MCF 10A (cell line): ENCODE measurements around the gene EMX1. TPM values are rescaled to one million over a fixed set of nuclear protein-coding genes. Genes with fewer than 3 reads are reported as not detected.

ENCODE experiments used
- BruUV-seq: library from RNA; stranded (reverse); fragments of 400-500 nt; replicated peaks from 2 replicates; lab custom pipeline; 2021; lab: Mats Ljungman, UMichigan
- CTCF ChIA-PET: fragments of 300-600 bp; sonication (Branson Sonifier 250); formaldehyde crosslinking; extraction: SDS; loops from one replicate; lab custom pipeline; 2021; ENCODE audit warnings: antibody characterized with exemption, inconsistent platforms; lab: Yijun Ruan, JAX
- POLR2A ChIA-PET: fragments of 300-600, 350-650 bp; sonication (Branson Sonifier 250); formaldehyde crosslinking; extraction: SDS; loops from one replicate; lab custom pipeline; 2020; ENCODE audit warnings: antibody characterized with exemption, inconsistent platforms; lab: Yijun Ruan, JAX
- DNase-seq: peaks from one replicate; pipeline ENCODE4 v3.0.0-alpha.2; 2018; ENCODE audit not compliant: unreplicated experiment
- H3K27ac Mint-ChIP-seq: one replicate; pipeline ENCODE4 v1.8.0; 2022; ENCODE audit warnings: mild to moderate bottlenecking, low read depth, mixed read lengths; ENCODE audit not compliant: unreplicated experiment
- H3K27me3 Mint-ChIP-seq: one replicate; pipeline ENCODE4 v1.8.0; 2022; ENCODE audit warnings: mixed read lengths; ENCODE audit not compliant: insufficient read depth, unreplicated experiment
- H3K36me3 Mint-ChIP-seq: one replicate; pipeline ENCODE4 v1.8.0; 2022; ENCODE audit warnings: mild to moderate bottlenecking, moderate library complexity, mixed read lengths; ENCODE audit not compliant: insufficient read depth, unreplicated experiment
- H3K4me1 Mint-ChIP-seq: one replicate; pipeline ENCODE4 v1.8.0; 2022; ENCODE audit warnings: mixed read lengths; ENCODE audit not compliant: insufficient read depth, unreplicated experiment
- H3K4me3 Mint-ChIP-seq: one replicate; pipeline ENCODE4 v1.8.0; 2022; ENCODE audit warnings: mild to moderate bottlenecking, moderate library complexity, mixed read lengths; ENCODE audit not compliant: unreplicated experiment
- H3K9me3 Mint-ChIP-seq: one replicate; pipeline ENCODE4 v1.8.0; 2022; ENCODE audit warnings: mixed read lengths; ENCODE audit not compliant: unreplicated experiment
- CTCF ChIP-seq: fragments of 200-600 bp; IDR thresholded peaks from one replicate; pipeline ENCODE4 v1.8.0; 2022; ENCODE audit warnings: antibody characterized with exemption, mild to moderate bottlenecking; ENCODE audit not compliant: unreplicated experiment
- intact Hi-C: fragments of 100-400 bp; cut with micrococcal nuclease; formaldehyde crosslinking; loops from 2 replicates; pipeline ENCODE4 v1.14.1; 2022
- total RNA-seq: library from RNA; stranded (reverse); gene quantifications from 2 replicates; pipeline ENCODE4 v1.2.3, GENCODE V29; 2022

The EMX1 gene
- total RNA-seq, 1 experiment from 2014 or later, result not detected

- no peak overlapping the region for H3K4me3 Mint-ChIP-seq
- no peaks in the 10 kb centered on the region for H3K4me1 Mint-ChIP-seq
- no peak for DNase-seq
- intact Hi-C loops, result no loop called here
- BruUV-seq, result no TSS peak
- TF ChIP-seq CTCF, result no peak
- H3K36me3 Mint-ChIP-seq, result no peaks in the 10 kb centered on the region
- ChIA-PET POLR2A (no interaction called here), CTCF (interaction anchor here (1.0 kb wide), 1 partner anchor 34 kb away, joined by 4 read pairs; no protein-coding TSS in a partner anchor)
- no peaks in the 10 kb centered on the region for H3K27me3 Mint-ChIP-seq
- no peak overlapping the region for H3K27ac Mint-ChIP-seq
- H3K9me3 Mint-ChIP-seq, result no peaks in the 10 kb centered on the region
Observed at GRCh38 chr2:72958542-72959385, 41.4 kb downstream of the EMX1 start.

- BruUV-seq, result no TSS peak
- TF ChIP-seq CTCF, result no peak
- H3K4me1 Mint-ChIP-seq, result no peaks in the 10 kb centered on the region
- H3K9me3 Mint-ChIP-seq, result no peaks in the 10 kb centered on the region
- H3K27ac Mint-ChIP-seq, result peak overlapping the region; percentile 3
- H3K4me3 Mint-ChIP-seq, result no peak overlapping the region
- H3K36me3 Mint-ChIP-seq, result no peaks in the 10 kb centered on the region
- no peaks in the 10 kb centered on the region for H3K27me3 Mint-ChIP-seq
- intact Hi-C loops, result no loop called here
- ChIA-PET CTCF (no interaction called here), POLR2A (no interaction called here)
- no peak for DNase-seq
Observed at GRCh38 chr2:72959554-72959953, 42.2 kb downstream of the EMX1 start.

- Mint-ChIP-seq H3K27ac (peak overlapping the region; percentile 3), H3K4me1 (no peaks in the 10 kb centered on the region), H3K36me3 (no peaks in the 10 kb centered on the region), H3K4me3 (no peak overlapping the region), H3K9me3 (no peaks in the 10 kb centered on the region), H3K27me3 (no peaks in the 10 kb centered on the region)
- CTCF ChIA-PET, result interaction anchor here (0.9 kb wide), 1 partner anchor 64 kb away, joined by 4 read pairs; no protein-coding TSS in a partner anchor
- DNase-seq, result no peak
- TF ChIP-seq CTCF, result no peak
- BruUV-seq, result no TSS peak
- intact Hi-C loops, result no loop called here
- POLR2A ChIA-PET, result no interaction called here
Observed at GRCh38 chr2:72959995-72960981, 43.0 kb downstream of the EMX1 start.
